Right renal pelvis (tissue), 4 donors: Measurements from ENCODE around the gene RBFOX2. TPM values are rescaled to one million over a fixed set of nuclear protein-coding genes. Genes with fewer than 3 reads are reported as not detected.

Source experiments
- DNase-seq, 4 donors: peaks; one replicate each; pipeline ENCODE4 v3.0.0-alpha.2; 2013; ENCODE audit warnings: low read depth in 4 of 4, low spot score in 3 of 4, missing footprints in 1 of 4
- polyA plus RNA-seq, 4 donors: library from polyadenylated mRNA; unstranded; fragments of 120-200 nt; gene quantifications; one replicate each; pipeline ENCODE4 v1.2.1, GENCODE V29; 2013; ENCODE audit not compliant: insufficient read length in 4 of 4

RBFOX2 gene
- polyA plus RNA-seq, 4 donors, result 118 to 139 (median 129) TPM

DNA sequence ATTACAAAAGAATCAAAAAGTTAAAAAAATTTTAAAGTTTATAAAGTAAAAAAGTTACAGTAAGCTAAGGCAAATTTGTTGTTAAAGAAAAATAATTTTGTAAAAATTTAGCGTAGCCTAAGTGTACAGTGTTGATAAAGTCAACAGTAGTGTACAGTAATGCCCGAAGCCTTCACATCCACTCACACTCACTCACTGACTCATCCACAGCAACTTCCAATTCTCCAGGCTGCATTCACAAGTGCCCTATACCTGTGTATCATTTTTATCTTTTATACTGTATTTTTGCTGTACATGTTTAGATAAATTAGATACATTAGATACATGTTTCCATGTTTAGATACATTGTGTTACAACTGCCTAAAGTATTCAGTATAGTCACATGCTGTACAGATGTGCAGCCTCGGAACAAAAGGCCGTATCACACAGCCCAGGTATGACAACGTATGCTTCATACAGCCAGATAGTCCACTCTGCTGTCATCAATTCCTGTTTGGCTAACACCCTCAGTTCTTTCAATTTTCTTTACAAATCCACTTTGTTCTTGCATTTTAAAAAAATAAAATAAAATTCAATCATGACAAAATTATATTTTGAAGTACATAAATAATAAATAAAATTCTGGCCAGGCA lies 80.7 kb downstream of the RBFOX2 start:
- no peak for DNase-seq

DNA sequence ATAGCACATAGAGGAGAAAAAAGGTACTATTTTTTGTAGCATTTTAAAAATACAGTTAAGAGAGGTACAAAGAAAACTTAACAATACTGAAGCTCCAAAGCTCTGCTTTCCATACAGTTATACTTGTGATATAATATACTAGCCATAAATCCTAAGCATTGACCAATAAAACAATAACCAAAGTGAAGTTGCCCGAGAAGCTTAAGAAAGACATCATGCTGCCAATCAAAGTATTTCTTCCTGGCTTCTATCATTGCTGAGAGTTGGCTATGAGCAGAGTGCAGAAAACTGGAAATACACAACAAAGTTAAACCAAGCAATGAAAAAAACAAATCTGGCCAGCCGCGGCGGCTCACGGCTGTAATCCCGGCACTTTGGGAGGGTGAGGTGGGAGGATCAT lies 84.2 kb downstream of the RBFOX2 start:
- no peak for DNase-seq

DNA sequence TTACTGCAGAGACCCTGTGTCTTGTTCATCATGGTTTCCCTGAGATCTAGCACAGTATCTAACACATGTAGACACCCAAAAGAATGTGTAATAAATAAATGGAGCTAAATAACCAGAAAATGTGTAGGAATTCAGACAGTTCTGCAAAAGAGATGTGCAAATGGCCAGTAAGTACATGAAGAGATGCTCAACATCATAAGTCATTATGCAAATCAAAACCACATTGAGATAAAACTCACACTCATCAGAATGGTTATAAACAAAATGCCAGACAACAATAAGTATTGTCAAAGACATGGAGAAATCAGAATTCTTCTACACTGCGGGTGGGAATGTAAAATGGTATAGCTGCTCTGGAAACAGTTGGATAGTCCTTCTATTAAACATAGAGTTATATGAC lies 88.5 kb downstream of the RBFOX2 start:
- DNase-seq, result no peak

DNA sequence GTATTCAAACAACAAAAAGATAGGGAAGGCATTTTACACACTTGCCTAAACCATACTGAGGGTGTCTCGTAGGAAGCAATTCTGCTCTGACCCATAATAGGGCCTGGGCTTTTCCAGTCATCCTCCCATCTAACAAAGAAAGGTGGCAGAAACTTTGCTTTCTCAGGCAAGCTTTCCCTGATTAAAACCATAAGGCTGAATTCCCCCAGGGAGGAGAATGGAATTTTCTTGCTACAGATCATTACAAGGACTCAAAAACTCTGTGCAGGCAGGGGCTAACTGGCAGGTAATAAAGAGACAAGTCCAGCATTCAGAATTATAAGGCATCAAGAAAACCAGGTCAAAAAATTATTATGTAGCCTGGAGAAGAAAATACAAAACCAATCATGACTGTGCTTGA lies 90.4 kb downstream of the RBFOX2 start:
- no peak for DNase-seq

DNA sequence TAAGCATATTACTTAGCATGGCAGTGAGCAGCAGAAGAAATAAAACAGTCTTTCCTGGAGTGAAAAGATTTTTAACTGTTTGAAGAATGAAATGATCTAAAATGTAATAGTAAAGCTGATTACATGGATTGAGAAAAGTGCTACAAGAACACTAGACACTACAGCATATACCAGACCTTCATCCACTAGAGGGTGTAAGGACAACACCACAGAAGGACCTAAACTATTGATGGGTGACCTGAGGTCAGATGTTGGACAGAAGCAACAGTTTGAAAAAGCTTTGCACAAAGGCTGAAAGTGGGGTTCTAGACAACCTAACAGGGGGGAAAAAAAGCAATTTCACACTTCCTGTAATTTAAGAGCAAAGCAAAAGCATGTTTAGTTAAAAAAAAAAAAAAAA lies 97.7 kb downstream of the RBFOX2 start:
- peak in 3 of 4 donors; percentile 56 to 67 (median 65) for DNase-seq

DNA sequence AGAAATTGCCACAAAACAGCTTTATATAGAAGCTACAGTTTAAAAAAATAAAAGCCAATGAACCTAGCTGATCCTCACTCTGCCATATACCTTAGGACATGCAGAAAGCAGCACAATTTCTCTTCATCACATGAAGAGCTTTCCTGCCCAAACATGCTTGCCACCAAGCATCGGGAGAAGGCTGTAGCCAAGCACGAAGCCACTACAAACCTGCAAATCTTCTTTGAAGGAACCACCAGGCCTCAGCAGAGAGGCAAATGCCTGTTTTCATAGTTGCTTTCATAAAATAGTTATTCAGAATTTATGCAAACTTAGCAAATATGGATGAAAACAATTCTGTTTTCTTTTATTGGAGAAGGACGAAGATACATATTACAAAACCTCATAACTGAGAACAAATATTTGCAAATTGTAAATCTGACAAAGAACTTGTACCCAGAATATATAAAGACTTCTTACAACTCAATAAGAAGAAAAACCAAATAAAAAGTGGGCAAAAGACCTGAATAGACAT lies 100.3 kb downstream of the RBFOX2 start:
- DNase-seq, result no peak

DNA sequence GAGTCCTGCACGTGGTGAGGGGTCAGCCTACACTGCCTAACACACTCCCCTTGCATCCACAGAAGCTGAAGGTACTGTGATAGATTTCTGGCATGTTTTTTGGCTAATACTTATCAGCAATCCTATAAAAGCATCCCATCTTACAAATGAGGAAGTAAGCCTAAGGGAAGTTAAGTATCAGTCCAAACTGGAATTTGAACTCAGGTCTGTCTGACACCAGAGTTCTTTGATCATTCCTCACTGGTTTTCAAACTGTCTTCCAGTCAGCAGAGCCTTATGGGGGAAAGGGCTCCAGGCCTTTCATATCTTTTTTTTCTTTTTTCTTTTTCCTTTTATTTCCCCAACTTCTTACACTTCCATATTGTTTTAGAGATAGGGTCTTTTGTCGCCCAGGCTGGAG lies 105.6 kb downstream of the RBFOX2 start:
- DNase-seq, result no peak

DNA sequence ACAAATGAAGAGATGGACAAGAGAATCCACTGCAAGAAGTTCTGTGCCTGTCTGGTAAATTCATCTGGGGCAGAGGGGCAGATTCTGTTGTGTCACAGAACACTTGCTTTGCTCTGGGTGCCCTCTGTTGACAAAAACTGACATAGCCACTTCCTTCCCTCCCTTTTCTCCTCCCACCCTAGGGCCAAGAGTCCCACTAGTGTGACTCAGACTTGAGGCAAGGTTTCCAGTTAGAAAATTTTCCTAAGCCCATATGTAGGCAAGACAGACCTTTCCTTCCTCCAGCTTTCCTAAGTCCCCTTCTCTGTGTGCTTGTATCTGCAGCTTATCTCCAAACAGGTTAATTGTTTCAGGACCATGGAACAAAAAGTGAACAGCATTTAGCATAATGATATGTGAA lies 106.8 kb downstream of the RBFOX2 start:
- DNase-seq, result peak in 3 of 4 donors; percentile 31 to 43 (median 36)

DNA sequence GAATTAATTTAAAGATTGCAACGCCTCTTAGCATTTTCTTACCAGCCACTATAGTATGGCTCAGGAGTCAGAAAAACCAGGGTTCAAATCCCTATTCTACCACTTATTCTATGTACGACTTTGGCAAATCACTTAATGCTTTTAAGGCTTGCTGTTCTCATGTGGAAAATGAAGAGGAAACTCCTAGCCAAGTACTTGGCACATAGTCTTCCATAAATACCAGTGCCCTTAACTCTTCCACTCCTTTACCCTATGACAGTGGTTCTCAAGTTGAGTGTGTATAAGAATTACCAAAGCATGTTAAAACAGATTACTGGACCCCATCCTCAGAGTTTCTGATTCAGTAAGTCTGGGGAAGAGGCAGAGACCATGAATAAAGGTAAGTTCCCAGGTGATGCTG lies 107.6 kb downstream of the RBFOX2 start:
- no peak for DNase-seq

DNA sequence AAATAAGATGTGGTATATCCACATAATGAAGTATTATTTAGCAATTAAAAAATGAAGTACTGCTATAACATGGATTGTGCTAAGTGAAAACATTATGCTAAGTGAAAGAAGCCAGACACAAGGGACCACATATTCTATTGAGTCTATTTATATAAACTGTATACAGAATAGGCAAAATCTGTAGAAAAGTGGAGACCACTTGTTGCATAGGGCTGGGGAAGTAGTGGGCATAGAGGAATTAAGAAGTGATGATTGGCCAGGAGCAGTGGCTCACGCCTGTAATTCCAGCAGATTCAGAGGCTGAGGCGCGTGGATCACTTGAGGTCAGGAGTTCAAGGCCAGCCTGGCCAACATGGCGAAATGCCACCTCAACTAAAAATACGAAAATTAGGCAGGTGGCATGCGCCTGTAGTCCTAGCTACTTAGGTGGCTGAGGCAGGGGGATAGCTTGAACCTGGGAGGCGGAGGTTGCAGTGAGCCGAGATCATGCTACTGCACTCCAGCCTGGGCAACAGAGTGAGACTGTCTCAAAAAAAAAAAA lies 109.6 kb downstream of the RBFOX2 start:
- DNase-seq, result no peak

DNA sequence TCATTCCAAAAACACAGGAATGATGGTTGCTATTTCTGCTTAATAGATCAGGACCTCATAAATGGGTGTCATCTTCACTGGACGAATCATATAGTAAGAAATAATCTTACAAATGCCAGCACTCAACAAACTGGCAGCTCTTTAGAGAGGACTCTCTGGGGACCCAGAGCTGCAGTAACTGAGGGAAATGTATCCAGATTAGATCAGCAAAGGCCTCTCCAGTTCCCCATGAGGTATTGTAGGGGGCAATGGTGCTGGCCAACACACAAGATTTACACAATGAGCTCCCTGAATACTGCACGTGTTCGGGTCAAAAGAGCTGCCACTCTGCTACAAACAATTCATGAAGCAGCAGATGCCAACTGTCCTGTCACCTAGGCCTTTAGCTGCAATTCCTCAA lies 110.2 kb downstream of the RBFOX2 start:
- DNase-seq, result no peak

DNA sequence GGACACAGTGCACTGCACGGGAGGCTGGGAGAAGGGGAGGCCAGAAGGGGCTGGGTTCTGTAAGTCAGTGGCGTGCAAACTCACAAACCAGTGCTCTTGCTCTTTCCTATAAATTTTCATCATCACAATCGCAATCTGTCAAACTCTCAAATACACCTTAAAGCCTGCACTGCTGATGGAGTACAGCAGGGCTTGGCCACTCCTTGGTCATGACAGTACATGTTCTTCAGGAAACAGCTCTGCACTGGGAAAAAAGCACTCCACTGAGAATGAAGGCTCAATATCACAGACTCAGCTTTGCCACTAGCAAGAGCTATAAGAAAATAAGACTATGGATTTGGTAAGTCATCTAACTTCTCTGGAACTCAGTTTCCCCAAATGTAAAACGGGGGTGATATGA lies 111.0 kb downstream of the RBFOX2 start:
- no peak for DNase-seq

DNA sequence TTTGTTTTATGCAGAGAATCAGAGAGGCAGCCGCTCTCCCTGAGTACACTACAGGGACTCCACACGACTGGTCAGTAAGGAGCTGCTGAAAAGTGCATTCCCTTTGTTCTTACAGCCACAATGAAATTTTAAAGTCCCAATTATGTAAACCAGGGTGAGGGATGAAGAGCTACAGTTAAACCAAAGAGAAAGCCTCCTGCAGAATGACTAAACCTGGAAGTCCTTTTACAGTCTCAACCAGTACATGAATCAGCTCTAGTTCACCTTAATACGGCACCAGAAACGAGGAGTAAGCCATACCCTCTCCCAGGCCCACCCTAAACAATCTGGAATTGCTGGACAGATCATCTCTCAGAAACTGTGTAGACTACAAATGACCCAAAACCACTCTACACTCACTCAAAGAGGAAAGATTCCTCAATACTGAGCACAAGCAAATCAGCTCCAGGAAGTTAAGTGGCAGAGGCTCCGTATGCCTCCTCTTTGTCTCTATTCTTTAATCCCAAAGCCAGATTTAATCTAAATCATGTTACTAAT lies 113.1 kb downstream of the RBFOX2 start:
- DNase-seq, result no peak

DNA sequence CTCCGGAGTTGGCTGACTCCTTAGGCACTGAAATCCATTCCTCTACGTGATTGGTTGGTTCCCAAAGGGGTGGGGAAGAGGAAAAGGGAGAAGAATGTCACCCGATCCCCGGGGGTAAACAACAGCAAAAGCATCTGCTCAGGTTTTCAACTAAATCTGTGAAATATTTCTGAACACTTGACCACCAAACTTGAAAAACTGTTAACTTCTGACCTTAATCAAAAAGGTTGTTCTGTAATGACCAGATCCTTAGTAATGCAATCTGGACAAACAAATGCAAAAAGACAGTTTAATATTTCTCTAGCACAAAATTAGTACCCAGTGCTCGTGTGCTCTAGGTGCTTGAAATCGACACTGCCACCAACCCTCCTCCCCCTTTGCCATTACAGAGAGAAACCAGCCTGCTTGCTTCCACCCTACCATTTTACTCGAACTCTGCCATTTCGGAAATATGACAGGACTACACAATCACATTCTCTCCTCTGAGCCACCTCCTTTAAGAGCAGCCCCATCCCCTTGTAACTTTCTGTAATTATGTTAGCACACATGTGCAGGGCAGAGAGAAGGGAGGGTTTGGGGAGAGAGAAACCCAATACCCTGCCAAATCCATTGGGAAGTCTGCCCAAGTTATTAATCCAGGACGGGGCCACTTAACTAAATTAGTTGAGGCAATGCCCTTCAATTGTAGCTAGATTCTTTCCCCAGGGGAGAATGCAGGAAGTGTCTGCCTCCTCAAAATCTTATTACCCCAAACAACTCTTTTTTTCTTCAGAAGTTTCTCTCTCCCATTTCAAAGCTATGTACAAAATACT lies 113.8 kb downstream of the RBFOX2 start:
- DNase-seq, result peak; percentile 70 to 94 (median 90)

DNA sequence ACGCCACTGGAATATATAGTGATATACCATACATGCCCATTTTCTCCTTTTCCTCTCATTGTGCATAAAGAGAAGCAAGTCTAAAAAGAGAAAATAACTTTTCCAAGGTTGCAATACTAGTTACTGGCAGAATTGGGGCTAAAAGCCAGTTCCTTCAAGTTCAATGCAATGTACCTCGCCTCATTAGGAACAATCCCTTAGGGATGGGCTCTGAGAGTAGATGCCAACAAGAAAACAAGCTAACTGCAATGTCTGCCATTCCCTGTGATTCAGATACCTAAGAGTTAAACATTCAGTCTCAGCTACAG lies 114.3 kb downstream of the RBFOX2 start:
- DNase-seq, result no peak

DNA sequence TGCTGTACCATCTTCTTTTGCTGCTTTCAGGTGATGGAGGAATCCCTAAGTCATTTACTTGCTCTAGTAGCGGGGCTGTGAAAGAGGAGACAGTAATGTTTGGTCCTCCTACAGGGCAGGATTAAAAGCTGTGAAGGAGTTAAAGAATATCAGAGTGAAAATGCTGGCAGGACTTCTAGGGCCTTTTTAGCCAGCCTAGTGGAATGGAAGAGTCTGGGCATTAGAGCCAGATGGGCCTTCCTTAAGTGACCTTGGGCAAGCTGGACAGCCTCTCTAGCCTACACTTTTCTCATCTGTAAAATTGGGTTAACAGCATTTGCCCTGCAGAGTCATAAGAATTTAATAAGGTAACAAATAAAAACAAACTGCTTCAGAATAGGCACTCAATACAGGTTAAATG lies 114.7 kb downstream of the RBFOX2 start:
- no peak for DNase-seq

DNA sequence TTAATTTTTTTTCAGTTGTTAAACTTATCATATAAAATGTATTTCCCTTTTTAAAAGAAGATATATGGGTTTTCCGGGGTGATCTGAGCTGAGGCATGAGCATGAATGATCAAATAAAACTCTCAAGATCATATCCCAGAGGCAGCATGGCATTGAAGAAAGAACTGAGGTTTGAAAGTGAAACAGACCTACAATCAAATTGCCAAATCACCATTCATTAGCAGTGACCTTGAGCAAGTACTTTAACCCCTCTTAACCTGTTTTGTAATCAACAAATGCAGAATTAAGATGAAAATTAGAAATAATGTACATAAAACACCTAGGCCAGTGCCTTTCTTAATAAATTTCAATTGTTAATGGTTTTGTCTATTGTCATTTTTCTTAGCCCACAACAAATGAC lies 116.0 kb downstream of the RBFOX2 start:
- no peak for DNase-seq

DNA sequence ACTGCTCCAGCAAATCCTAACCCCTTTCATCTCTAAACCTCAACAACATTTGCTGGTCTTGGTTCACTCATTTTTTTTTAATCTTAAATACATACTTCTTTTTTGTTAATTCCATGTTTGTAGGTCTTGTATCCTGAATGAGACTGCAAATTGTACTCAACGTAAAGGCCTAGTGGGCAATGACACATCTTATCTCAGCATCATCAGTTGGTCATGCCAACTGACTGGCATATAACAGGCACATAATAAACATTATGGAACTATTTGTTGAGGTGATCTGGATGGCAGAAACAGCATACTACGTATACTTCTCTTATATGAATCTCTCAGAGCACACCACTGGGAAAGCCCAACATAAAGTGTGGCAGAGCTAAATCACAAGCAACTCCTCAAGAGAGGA lies 116.7 kb downstream of the RBFOX2 start:
- no peak for DNase-seq

DNA sequence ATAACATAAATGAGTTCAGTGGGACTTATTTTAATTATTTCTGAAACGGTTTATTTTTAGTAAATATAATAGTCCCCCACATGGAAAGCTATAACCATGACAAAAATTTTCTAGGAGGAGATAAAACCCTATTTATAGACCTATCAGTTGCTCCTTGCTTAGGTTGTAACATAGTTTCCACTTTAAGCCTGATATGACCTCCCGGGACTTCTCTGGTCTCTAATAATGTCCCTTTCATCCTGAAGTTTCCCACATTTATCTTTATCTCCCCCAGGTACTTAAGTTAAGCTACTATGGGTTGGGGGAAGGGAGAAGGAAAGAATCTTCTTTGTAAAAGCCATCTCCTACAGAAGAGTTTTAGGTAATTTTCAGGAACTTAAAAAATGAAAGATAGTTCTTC lies 117.7 kb downstream of the RBFOX2 start:
- no peak for DNase-seq

DNA sequence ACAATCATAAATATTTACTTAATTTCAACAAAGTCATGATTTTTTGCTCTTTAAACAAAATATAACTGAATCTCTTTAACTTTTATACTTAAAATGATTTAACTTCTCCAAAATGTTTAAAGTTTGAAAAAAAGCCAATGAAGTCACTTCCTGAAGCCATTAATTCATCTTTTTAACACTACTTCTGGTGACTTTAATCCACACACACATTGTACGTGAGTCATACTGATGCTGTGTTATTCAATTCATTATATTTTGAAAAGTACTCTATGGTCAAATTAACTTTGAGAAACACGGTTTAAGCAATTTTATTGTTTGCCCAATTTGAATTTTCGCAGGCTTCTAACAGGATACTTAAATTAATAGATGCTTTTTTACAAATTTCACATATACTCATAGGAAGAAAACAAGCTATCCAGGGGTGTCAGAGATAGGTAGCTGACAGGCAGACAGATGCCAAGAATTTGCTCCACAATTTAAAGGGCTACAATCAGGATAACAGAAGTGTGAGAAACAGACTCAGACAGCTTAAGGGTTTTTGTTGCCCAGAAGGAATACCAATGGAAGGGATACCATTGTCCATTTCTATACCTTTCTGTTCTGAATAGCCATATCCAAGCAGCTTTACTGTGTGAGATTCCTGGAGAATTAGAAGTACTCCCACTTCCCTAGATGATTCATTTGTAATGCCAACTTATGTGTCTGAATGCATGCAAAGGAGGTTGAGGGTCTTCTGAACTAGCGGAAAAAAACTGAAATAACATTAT lies 118.4 kb downstream of the RBFOX2 start:
- no peak for DNase-seq

DNA sequence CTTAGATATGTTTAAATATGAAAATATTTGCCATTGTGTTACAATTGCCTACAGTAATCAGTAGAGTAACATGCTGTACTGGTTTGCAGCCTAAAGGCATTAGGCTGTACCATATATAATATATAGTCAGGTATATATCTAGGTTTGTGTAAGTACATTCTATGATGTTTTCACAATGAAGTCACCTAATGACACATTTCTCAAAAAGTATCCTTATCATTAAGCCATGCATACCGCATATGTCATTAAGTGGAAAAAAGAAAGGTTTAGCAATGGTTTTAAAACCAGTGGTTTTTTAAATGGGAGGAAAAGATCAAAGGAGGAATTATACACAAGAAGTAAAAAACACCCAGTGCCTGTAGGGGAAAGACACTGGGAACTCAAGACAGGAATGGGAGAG lies 122.7 kb downstream of the RBFOX2 start:
- no peak for DNase-seq
